Measurements from ENCODE around the gene PTPN14. TPM values are rescaled to one million over a fixed set of nuclear protein-coding genes. Genes with fewer than 3 reads are reported as not detected.

The PTPN14 gene
- total RNA-seq, 1 experiment from 2014 or later: 76.4 TPM

GRCh38 chr1:214331180-214331579, 220.2 kb downstream of the PTPN14 start:
- Histone ChIP-seq H3T11ph (ENCODE audit: low read length) (no peak overlapping the region), H3K23me2 (ENCODE audit: insufficient read length, low read depth, low read length, poor library complexity, severe bottlenecking) (no peaks in the 10 kb centered on the region), H3K9ac (ENCODE audit: extremely low read depth, insufficient read length, low read length) (no peak overlapping the region), H4K8ac (replicated peaks; ENCODE audit: insufficient read length, low read depth, low read length) (no peak overlapping the region), H3K4me2 (ENCODE audit: insufficient read depth, insufficient read length, low read length) (no peak overlapping the region), H3K14ac (ENCODE audit: insufficient read depth, low read length) (no peak overlapping the region), H2BK5ac (ENCODE audit: insufficient read length, low read length) (no peak overlapping the region), H3K27ac (ENCODE audit: insufficient read length, low read depth, low read length) (no peak overlapping the region), H2AK5ac (ENCODE audit: insufficient read length, low read length) (no peak overlapping the region), H2BK20ac (ENCODE audit: low read depth, low read length, poor library complexity, severe bottlenecking) (no peak overlapping the region), H3K79me2 (ENCODE audit: insufficient read depth, low read length) (no peaks in the 10 kb centered on the region), H3K4ac (ENCODE audit: low read depth, low read length) (no peak overlapping the region), H2AFZ (ENCODE audit: low read length) (no peak overlapping the region), H3K9me3 (ENCODE audit: control insufficient read depth, low read depth, low read length) (no peaks in the 10 kb centered on the region), H4K91ac (ENCODE audit: insufficient read length, low read depth, low read length) (no peak overlapping the region), H4K5ac (ENCODE audit: insufficient read length, low read depth, low read length) (no peak overlapping the region), H2BK120ac (ENCODE audit: low read depth, low read length, poor library complexity, severe bottlenecking) (no peak overlapping the region), H4K20me1 (ENCODE audit: control insufficient read depth, insufficient read depth, insufficient read length) (no peaks in the 10 kb centered on the region), H3K18ac (ENCODE audit: insufficient read length, low read depth, low read length) (no peak overlapping the region), H3K27me3 (ENCODE audit: insufficient read depth, low read length) (no peaks in the 10 kb centered on the region; the same call in 1 of the 2 replicates), H2BK15ac (ENCODE audit: low read depth, low read length) (no peak overlapping the region), H2BK12ac (ENCODE audit: insufficient read length, low read depth, low read length) (no peak overlapping the region), H3K23ac (ENCODE audit: insufficient read length, low read depth, low read length) (no peak overlapping the region), H3K56ac (ENCODE audit: insufficient read length, low read depth, low read length) (no peak overlapping the region), H3K79me1 (ENCODE audit: insufficient read depth, low read depth, low read length, poor library complexity, severe bottlenecking) (no peaks in the 10 kb centered on the region), H3K4me1 (ENCODE audit: insufficient read depth, low read length) (no peaks in the 10 kb centered on the region; the same call in 1 of the 2 replicates)
- H3K4me3 Mint-ChIP-seq: no peak overlapping the region
- no CpG with 5 or more reads among the region's 1 CpG for WGBS (ENCODE audit: extremely low coverage, insufficient read length, low lambda C conversion rate)
- no peak overlapping the region for H3K27ac Mint-ChIP-seq
- H3K36me3 Mint-ChIP-seq (ENCODE audit: insufficient read depth in 1 of 3, low read depth in 3 of 3): no peaks in the 10 kb centered on the region; a peak in 2 of 7 replicates
- no peaks in the 10 kb centered on the region for H3K9me3 Mint-ChIP-seq
- H3K27me3 Mint-ChIP-seq (ENCODE audit: low read depth): peaks cover 1% of the 10 kb centered on the region; the same call in 1 of the 2 replicates
- TF ChIP-seq, protein P1, sequence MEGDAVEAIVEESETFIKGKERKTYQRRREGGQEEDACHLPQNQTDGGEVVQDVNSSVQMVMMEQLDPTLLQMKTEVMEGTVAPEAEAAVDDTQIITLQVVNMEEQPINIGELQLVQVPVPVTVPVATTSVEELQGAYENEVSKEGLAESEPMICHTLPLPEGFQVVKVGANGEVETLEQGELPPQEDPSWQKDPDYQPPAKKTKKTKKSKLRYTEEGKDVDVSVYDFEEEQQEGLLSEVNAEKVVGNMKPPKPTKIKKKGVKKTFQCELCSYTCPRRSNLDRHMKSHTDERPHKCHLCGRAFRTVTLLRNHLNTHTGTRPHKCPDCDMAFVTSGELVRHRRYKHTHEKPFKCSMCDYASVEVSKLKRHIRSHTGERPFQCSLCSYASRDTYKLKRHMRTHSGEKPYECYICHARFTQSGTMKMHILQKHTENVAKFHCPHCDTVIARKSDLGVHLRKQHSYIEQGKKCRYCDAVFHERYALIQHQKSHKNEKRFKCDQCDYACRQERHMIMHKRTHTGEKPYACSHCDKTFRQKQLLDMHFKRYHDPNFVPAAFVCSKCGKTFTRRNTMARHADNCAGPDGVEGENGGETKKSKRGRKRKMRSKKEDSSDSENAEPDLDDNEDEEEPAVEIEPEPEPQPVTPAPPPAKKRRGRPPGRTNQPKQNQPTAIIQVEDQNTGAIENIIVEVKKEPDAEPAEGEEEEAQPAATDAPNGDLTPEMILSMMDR (conservative IDR thresholded peaks at IDR 0.05): no peak
- DNase-seq: no peak
- peaks cover 18% of the 10 kb centered on the region in 2 experiments for H3K4me1 Mint-ChIP-seq
